RWPE1 (cell line): Measurements from ENCODE around the gene PSG1.
"Not testable (repeated sequence)": the region's sequence is repeated elsewhere in the genome, so short reads cannot be mapped to it uniquely, and the experiment has no call there.

ENCODE experiments used
- CTCF ChIA-PET: fragments of 350-600 bp; sonication (Branson Sonifier 250); formaldehyde crosslinking; extraction: SDS; loops from one replicate; lab custom pipeline; 2021; lab: Yijun Ruan, JAX
- POLR2A ChIA-PET: fragments of 400-600 bp; formaldehyde crosslinking; extraction: SDS; loops from one replicate; lab custom pipeline; 2020; ENCODE audit warnings: antibody characterized with exemption; ENCODE audit not compliant: low non-redundant PET; lab: Yijun Ruan, JAX
- DNase-seq: peaks from one replicate; pipeline ENCODE4 v3.0.0; 2012; ENCODE audit warnings: low spot score
- H3K27ac ChIP-seq: fragments of 450-650 bp; 2 replicates; pipeline ENCODE4 v1.5.1; 2017
- TF ChIP-seq, protein P1 (sequence below): fragments of 450-650 bp; conservative IDR thresholded peaks from 2 replicates; pipeline ENCODE4 v1.5.1; 2017; ENCODE audit warnings: low read depth, mild to moderate bottlenecking

Gene PSG1

DNA sequence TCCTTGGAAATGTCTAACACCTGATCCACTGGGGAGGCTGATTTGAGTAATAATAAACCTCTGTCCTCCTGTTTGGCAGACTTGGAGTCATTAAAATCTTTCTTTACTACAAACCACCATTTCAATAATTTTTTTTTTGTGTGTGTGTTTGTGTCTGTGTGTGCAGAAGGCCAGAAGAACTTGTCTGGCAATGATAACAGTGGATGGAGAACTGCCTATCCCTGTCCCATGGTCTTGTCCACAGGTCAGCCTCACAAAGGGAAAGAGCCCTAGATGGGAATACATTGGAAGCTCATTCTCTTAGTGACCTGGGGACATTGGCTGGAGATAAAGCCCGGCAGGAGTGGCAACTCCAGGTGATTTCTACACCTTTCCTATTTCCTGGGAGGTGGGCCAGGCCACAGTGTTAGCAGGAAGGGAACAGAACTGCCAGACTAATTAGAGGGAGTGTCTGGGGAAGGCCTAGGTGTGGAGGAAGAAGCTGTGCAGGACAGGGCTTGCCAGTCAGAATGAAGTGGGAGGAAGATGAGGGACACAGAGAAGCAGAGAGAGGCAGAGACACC, 27.7 kb downstream of the PSG1 start:
- H3K27ac ChIP-seq: peak overlapping the region; percentile 97
- POLR2A ChIA-PET, DNase-seq: not testable (repeated sequence)
- CTCF ChIA-PET: interaction anchor here (0.6 to 0.7 kb wide), 3 partner anchors 74 to 1842 kb away, joined by 3 to 4 read pairs (median 3); no protein-coding TSS in a partner anchor

DNA sequence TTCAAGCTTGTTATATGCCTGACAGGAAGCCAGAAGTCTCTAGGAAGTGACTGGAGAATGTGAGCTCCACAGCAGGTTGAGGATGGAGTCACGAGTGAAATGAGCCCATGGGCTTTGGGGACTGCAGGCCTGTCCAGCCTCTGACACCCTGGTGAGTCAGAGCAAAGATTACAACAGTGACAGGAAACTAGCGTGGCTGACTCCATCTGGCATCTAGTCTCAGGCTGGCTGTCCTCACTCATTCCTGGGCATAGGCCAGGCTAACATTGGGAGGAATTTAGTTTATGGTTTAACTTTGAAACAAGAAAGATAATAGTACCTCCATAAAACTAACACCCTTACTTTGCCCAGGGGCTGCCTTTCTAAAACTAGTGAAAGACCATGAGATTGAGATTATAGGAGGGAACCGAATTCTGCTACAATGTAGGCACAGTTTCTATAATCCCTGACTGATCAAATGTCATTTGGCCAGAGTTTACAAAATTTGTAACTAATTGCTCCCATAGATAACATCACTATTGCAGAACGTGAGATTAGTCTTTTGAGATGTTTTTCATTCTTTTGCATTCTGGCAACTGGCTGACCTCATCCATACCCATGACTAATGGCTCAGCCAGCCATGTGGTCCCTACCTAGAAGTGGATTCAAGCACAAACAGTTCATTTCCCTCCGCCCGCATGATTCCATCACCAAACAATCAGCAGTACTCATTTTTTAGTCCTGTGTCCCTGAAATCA, 28.4 kb downstream of the PSG1 start:
- TF ChIP-seq, protein P1, sequence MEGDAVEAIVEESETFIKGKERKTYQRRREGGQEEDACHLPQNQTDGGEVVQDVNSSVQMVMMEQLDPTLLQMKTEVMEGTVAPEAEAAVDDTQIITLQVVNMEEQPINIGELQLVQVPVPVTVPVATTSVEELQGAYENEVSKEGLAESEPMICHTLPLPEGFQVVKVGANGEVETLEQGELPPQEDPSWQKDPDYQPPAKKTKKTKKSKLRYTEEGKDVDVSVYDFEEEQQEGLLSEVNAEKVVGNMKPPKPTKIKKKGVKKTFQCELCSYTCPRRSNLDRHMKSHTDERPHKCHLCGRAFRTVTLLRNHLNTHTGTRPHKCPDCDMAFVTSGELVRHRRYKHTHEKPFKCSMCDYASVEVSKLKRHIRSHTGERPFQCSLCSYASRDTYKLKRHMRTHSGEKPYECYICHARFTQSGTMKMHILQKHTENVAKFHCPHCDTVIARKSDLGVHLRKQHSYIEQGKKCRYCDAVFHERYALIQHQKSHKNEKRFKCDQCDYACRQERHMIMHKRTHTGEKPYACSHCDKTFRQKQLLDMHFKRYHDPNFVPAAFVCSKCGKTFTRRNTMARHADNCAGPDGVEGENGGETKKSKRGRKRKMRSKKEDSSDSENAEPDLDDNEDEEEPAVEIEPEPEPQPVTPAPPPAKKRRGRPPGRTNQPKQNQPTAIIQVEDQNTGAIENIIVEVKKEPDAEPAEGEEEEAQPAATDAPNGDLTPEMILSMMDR: no peak
- ChIA-PET CTCF (interaction anchor here (0.7 to 0.9 kb wide), 2 partner anchors 34 to 74 kb away, joined by 3 to 5 read pairs; no protein-coding TSS in a partner anchor), POLR2A (no interaction called here)
- H3K27ac ChIP-seq: peak overlapping the region; percentile 97
- DNase-seq: peak; percentile 74

DNA sequence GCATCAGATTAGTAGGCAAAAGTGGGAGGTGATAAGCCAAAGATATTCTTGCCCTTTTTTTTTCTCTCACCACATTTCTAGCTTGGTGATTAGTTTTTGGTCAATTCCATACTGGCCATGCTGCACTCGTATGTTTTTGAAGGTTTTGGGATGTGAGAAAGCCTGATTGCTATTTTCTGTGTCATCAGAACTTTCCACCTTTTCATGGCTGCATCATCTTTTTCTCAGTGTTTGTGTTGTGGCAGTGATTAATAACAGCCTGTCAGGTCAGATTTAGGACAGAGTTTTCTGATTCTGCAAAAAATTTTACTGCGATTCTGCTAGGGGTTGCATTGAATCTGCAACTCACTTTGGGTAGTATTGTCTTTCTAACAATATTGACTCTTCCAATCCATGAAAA, 32.9 kb downstream of the PSG1 start:
- POLR2A ChIA-PET: no interaction called here
- no peak overlapping the region for H3K27ac ChIP-seq
- CTCF ChIA-PET: no interaction called here
- TF ChIP-seq, protein P1: no peak
- no peak for DNase-seq

DNA sequence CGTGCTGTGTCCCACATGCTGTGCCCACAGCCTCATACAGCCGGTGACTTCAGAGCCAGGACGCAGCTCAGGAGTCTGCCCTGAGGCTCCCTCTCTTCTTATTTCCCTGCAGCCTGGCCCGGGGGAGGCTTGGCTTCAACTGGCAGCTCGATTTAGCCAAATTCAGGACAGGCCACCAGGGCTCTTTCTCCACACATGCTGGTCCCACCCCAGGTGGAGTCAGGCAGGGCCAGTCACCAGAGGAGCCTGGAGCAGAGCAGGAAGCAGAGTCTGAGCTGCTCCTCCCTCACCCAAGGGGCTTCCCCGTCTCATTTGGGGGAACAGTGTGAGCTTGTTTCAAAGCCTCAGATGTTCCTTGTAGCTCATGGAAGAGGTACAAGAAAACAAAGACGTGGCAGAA, 35.9 kb downstream of the PSG1 start:
- CTCF ChIA-PET, POLR2A ChIA-PET, DNase-seq, H3K27ac ChIP-seq: not testable (repeated sequence)

DNA sequence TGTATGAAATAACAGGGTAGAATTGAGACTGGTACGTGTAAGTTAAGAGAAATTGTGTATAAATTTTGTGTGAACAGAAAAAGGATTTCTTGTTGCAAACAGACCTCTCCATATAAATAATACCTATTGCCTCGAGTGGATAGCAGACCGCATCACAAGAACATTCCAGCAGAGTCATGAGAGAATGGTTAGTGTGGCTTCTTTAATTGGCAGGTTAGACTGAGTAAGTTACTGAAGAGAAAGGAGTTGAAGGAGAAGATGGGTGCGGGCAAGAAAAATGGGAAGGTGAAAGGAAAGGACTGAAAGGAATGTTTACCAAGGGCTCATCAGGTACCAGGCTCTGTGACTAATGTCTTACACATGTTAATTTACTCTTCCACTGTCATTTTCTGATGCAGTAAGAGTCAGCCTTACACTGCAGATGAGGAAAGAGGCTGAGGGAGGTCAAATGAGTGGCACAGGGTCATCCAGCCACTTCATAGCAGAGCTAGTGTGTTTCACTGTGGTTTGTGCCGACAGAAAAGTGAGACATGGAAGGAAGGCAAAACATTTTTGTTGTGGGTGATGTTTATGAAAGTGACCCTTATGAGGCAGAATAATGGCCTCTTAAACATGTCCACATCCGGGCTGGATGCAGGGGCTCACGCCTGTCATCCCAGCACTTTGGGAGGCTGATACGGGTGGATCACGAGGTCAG, 46.6 kb downstream of the PSG1 start:
- CTCF ChIA-PET, POLR2A ChIA-PET: not testable (repeated sequence)
- DNase-seq: peak; percentile 13
- peak overlapping the region; percentile 65 for H3K27ac ChIP-seq

DNA sequence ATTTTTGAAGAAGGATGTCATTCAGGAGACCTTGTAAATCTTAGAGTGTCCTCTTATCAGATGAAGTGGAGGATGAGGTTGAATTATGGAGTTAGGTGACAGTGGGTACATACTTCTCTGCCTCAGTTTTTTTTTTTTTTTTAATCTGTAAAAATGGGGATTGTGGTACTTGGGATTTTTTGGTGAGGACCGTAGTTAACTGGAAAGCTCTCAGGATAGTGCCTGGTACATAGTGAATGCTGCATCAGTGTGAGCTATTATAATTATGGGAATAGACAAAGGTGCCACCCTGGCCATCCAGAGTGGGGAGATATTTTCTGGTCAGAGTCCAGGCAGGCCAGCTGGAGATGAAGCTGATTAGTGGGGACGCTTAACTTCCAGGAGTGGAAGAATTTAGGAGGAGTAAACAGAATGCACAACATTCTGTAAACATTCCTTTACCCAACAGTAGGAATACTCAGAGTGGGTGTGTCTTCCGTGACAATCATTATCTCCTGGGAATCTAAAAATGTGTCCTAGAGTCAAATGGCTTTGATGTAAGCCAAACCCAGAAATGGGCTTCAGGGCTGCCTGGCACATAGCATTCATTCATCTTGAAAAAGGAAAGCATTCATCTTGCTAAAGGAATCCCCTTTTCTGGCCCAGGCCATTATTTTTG, 47.4 kb downstream of the PSG1 start:
- POLR2A ChIA-PET, DNase-seq, H3K27ac ChIP-seq: not testable (repeated sequence)
- CTCF ChIA-PET: interaction anchor here (0.6 kb wide), 1 partner anchor 931 kb away, joined by 3 read pairs; no protein-coding TSS in a partner anchor

DNA sequence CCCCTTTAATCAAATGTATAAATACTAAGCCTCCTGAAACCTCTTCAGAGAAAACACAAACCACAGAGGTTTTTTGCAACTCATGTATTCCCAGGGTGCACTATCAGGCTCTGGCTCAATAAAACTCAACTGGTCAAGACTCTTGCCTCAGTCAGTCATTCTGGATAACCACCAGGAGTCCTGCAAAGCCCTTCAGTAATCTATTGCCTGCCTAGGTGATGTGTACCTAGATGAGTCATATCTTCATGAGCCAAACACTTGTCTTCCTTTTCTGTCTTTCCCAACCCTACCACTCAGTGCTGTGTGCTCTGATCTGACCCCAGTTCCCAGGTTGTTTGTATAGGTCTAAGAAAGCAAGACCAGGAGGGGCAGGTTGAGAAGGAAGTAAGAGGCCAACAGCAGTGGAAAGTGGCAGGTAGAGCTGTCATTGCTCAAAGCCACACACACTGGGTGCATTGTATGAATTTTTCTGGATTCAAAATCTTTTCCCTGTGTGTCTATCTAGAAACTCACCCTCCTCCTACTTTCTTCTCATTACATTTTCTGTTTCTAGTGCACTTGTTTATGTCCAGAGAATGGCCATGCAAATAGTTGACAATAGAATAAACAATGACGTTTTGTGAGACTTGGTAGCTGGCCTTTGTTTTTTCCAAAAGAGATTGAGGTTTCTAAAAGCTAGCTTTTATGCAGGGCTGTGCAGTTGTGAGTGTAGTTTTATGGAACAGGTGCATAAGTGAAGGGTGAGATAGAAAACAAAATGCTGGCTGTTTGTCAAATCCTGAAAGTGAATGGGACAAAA, 48.1 kb downstream of the PSG1 start:
- TF ChIP-seq, protein P1: no peak
- POLR2A ChIA-PET: no interaction called here
- DNase-seq: peak; percentile 40
- CTCF ChIA-PET: interaction anchor here (0.6 kb wide), 1 partner anchor 932 kb away, joined by 3 read pairs; no protein-coding TSS in a partner anchor
- H3K27ac ChIP-seq: no peak overlapping the region

DNA sequence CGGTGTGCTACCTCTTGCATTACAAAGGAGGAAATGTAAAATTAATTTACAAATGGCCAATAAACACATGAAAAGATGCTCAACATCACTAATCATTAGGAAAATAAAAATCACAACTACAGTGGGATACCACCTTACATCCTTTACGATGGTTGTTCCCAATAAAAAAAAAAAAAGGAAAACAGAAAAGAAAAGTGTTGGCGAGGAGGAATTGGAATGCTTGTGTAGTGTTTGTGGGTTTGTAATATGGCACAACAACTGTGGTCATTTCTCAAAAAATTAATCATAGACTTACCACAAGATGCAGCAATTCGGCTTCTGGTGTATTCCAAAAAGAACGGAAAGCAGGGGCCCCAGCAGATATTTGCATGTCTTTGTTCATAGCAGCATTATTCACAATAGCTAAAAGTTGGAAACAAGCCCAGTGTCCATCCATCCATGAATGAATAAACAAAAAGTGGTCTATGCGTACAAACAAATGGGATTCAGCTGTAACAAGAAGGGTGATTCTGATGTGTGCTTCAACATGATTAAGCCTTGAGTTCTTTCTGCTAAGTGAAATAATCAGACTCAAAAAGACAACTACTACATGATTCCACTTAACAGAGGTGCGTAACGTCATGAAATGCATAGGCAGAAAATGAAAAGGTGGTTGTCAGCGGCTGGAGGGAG, 58.1 kb downstream of the PSG1 start:
- POLR2A ChIA-PET, H3K27ac ChIP-seq, DNase-seq: not testable (repeated sequence)
- CTCF ChIA-PET: interaction anchor here (0.6 kb wide), 1 partner anchor 113 kb away, joined by 5 read pairs; no protein-coding TSS in a partner anchor

DNA sequence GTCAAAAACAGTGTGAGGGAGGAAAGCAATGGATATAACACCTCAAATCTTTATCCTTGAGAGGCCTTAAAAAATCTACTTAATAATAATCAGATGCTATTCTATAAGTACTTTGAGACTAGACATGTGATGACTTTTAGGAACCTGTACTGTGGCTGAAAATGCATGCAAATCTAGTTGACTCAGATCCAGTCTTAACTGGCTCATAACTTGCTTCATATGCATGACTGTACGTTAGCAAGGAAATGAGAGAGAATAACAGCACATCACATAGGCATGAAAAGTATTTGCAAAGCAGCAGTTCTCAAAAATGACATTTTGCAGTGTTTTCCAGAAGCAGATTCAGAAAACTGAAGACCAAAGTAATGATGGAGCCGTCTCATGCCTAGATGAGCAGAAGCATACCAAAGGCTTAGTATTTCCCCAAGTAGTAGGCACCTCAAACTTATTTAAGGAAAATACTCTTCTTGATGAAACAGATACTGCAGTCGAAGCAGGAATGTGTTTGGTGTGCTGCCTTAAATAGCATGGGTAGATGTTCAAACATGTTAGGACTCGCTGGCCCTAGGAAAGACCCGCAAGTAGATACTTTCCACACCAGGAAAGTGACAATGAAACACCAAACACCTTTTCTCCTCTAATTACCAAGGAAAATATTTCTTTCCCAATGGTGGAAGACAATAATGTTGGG, 59.4 kb downstream of the PSG1 start:
- POLR2A ChIA-PET, CTCF ChIA-PET, H3K27ac ChIP-seq: not testable (repeated sequence)
- DNase-seq: peak; percentile 51
